ENCODE measurements around the gene ZNF136. TPM values are rescaled to one million over a fixed set of nuclear protein-coding genes. Genes with fewer than 3 reads are reported as not detected.

The ZNF136 gene
- total and polyA plus RNA-seq, 2 of the 13 experiments (the other 11 are each of a cell fraction or from before 2014, with no cell fraction given), result 2.5 to 10.2 TPM

GRCh38 chr19:12162882-12163806, at the start of gene ZNF136 (continued):
- TF ChIP-seq ARID5B (CRISPR knock-in tag; IDR thresholded peaks at IDR 0.05) (0 out of 2 replicates have a peak, but pooled peaks have one; percentile 28), NR1H2 (CRISPR knock-in tag; IDR thresholded peaks at IDR 0.05; ENCODE audit: borderline replicate concordance, low read depth) (0 out of 2 replicates have a peak, but pooled peaks have one; percentile 42), ETV6 (CRISPR knock-in tag; conservative IDR thresholded peaks at IDR 0.05) (no peak; the same call in 1 of the 2 replicates), ZNF335 (CRISPR knock-in tag; IDR thresholded peaks at IDR 0.05) (no peak), SP2 (CRISPR knock-in tag; IDR thresholded peaks at IDR 0.05) (peak; percentile 39; the same call in 1 of the 2 replicates), RELA (CRISPR knock-in tag; IDR thresholded peaks at IDR 0.05) (no peak), ZNF670 (CRISPR knock-in tag; IDR thresholded peaks at IDR 0.05; ENCODE audit: borderline replicate concordance) (no peak), ZFP37 (CRISPR knock-in tag; IDR thresholded peaks at IDR 0.05; ENCODE audit: borderline replicate concordance) (no peak), ZBTB10 (CRISPR knock-in tag; IDR thresholded peaks at IDR 0.05; ENCODE audit: borderline replicate concordance) (no peak), NFYB (CRISPR knock-in tag; IDR thresholded peaks at IDR 0.05) (peak; percentile 85), MXD1 (CRISPR knock-in tag; IDR thresholded peaks at IDR 0.05) (peak; percentile 74; the same call in 1 of the 2 replicates), ZNF772 (CRISPR knock-in tag; IDR thresholded peaks at IDR 0.05) (peak; percentile 38; the same call in 1 of the 2 replicates), SP140L (CRISPR knock-in tag; IDR thresholded peaks at IDR 0.05; ENCODE audit: borderline replicate concordance) (no peak), ZNF251 (CRISPR knock-in tag; IDR thresholded peaks at IDR 0.05) (no peak), CSRNP1 (CRISPR knock-in tag; IDR thresholded peaks at IDR 0.05) (peak; percentile 48; the same call in 1 of the 2 replicates), NR2C2 (CRISPR knock-in tag; IDR thresholded peaks at IDR 0.05; ENCODE audit: borderline replicate concordance) (no peak), ZSCAN20 (CRISPR knock-in tag; IDR thresholded peaks at IDR 0.05; ENCODE audit: borderline replicate concordance) (no peak), MZF1 (CRISPR knock-in tag; IDR thresholded peaks at IDR 0.05; ENCODE audit: borderline replicate concordance) (no peak)

Measured in HepG2 (cell line).